Sigmoid colon (tissue), 4 donors: Measurements from ENCODE around the gene RPL37A.

ENCODE experiments used
- CTCF ChIP-seq, 4 experiments: fragments of 450-650 bp in 3 of 4; fragments of 200-600 bp in 1 of 4; IDR thresholded peaks; one replicate each; pipeline ENCODE4 v1.5.1; 2016 to 2019; ENCODE audit warnings: antibody characterized with exemption in 4 of 4, mild to moderate bottlenecking in 3 of 4, moderate library complexity in 2 of 4
- EP300 ChIP-seq, 4 donors: sonication (generic); formaldehyde crosslinking; IDR thresholded peaks; one replicate each; pipeline ENCODE4 v1.6.1; 2017; ENCODE audit warnings: antibody characterized with exemption in 4 of 4
- POLR2A ChIP-seq, 2 donors: fragments of 450-650 bp; IDR thresholded peaks; one replicate each; pipeline ENCODE4 v1.6.1; 2016; ENCODE audit warnings: antibody characterized with exemption in 2 of 2, mild to moderate bottlenecking in 2 of 2, moderate library complexity in 2 of 2

- TF ChIP-seq POLR2A (IDR thresholded peaks at IDR 0.05) (no peak), CTCF (IDR thresholded peaks at IDR 0.05) (no peak), EP300 (IDR thresholded peaks at IDR 0.05) (no peak)
Observed at GRCh38 chr2:216482640-216483039, 16.0 kb upstream of the RPL37A start.
